Activated CD8-positive, alpha-beta memory T cell treated with anti-CD3 and anti-CD28 coated beads for 1 hour (primary cell): ENCODE data around the gene EPS8L1.
"Not testable (repeated sequence)": the region's sequence is repeated elsewhere in the genome, so short reads cannot be mapped to it uniquely, and the experiment has no call there.

Experiments
- DNase-seq, 2 donors: peaks; one replicate each; pipeline ENCODE4 v3.0.0-alpha.2; 2020; ENCODE audit warnings: low read depth in 1 of 2; ENCODE audit errors: extremely low read depth in 1 of 2

EPS8L1 gene

DNA sequence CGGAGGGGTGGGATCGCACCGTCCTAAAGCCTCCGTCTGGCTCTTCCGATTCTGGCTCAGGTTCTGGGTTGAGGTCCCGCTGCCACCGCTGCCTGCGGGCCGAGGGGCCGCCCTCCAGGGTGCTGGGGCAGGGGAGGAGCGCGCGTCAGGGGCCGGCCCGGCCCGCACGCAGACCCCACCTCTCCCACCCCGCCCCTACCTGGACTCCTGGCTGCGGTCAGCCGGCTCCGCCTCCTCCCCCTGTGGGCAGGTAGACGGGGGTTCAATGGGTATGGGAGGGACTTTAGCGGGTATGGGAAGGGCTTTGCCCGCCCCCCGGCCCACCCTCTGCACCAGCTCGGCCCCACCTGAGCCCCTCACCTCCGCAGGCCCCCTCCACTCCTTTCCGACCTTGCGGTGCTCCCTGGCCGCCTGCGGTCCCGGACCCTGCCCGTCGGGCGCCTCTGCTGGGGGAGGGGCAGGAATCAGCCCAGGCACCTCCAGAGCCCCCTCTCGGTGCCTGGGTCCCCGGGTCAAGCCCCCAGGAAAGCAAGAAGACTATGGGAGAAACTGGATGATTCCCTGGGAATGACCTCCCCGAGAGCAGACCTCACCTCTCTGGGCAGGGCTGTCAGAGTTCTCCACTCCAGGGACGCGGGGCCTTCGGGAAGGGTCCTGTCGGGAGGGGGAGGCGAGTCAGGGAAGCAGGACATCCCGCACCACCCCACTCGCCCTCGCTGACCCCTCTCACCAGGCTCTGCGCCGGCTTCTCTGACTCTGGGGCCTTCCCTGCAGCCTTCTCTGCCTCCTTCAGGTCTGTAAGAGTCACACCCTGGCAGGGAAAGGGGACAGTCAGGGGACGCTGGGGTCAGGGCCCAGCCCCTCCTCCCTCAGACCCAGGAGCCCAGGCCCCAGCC is 17.0 kb downstream of the EPS8L1 start:
- DNase-seq: no peak

DNA sequence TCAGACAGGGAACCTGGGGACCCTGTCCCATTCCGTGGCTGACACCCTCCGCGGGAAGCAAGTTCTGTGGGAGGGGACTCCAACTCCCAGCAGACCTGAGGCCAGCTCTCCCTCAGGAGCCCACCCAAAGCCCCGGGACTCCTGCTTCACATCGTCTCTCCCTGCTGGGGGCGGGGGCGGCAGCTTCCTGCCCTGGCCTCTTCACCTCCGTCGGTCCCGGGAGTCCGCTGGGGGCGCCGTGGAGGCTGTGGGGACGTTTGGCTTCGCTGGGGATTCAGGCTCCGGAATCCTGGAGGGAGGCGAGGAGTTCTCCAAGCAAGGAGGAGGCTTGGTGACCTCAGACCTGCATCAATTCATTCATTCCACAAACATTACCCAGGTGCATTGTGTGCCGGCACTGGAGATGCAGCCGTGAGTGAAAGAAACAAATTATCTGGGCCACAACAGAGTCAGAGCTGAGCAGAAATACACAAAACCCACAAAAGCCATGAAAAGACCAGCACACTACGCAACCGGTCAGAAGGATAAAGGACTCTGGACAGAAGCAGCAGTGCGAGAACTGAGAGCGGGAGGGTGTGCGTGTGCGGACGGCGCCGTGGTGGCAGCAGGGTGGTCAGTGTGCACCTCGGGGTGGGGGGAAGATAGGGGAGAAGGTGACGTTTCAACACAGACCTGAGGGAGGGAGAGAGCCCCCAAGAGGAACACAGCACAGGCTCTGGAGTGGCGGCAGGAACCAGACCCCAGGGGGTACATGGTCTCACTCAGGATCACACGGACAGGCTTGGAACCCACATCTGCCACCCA is 19.0 kb downstream of the EPS8L1 start:
- DNase-seq: no peak

DNA sequence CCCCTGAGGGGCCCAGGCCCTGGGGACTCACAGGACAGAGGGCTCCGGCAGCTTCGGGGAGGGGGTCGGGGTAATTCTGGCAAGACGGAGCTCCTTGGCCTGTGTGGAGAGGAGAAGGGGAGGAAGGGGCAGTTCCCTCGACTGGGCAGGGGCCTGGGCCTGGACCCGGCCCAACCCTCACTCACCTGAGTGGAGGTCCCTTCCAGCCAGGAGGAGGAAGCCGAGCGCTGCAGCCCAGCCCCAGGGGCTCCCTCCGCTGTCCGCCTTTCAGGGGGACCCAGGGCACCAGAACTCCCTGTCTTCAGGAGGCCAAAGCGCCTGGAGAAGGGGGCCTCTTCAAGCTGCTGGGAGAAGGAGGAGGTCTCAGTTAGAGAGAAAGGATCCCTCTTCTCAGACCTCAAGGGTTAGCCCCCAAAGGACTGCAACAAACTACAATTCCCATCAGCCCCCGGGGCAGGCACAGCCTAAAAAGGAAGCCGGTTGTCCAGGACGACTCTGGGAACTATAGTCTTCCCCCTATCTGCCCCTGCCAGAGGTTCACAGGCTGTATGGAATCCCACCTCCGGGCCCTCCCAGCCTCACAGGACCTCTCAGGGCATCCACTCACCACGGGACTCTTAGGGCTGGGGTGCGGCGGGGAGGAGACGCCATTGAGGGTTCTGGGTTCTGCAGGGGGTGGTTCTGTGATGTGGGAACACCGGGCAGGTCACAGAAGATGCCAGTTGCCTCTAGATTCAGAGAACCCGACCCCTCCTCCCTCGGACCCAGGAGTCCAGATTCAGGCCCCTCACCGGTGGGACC is 19.8 kb downstream of the EPS8L1 start:
- DNase-seq: no peak

DNA sequence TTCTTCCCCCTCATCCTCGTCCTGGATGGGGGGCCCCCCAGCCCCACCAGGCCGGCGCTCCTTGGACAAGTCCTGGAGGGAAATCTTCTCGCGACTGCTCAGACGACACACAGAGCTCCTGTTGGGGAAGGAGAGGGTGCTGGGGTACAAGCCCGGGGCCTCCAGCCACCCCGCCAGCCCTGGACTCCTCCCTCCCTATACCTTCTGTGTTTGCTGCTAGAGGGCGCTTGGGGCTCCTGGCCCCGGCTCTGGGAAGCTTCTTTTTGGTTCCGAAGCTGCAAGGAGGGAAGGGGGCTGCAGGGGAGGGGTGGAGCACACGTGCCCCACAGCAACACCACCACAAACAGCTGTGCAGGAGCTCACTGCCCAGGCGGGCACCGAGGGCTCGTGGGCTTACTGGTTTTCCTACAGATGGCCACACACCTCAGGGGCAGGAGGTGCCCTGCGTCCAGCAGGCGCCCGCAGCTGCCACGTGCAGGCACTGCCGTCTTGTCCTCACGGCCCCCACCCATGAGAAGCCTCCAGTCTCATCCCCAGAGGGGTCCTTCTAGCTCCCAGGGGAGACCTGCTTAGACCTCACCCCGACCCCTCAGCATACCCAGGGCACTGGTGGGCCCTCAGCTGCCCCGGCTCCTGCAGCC is 20.5 kb downstream of the EPS8L1 start:
- no peak for DNase-seq

DNA sequence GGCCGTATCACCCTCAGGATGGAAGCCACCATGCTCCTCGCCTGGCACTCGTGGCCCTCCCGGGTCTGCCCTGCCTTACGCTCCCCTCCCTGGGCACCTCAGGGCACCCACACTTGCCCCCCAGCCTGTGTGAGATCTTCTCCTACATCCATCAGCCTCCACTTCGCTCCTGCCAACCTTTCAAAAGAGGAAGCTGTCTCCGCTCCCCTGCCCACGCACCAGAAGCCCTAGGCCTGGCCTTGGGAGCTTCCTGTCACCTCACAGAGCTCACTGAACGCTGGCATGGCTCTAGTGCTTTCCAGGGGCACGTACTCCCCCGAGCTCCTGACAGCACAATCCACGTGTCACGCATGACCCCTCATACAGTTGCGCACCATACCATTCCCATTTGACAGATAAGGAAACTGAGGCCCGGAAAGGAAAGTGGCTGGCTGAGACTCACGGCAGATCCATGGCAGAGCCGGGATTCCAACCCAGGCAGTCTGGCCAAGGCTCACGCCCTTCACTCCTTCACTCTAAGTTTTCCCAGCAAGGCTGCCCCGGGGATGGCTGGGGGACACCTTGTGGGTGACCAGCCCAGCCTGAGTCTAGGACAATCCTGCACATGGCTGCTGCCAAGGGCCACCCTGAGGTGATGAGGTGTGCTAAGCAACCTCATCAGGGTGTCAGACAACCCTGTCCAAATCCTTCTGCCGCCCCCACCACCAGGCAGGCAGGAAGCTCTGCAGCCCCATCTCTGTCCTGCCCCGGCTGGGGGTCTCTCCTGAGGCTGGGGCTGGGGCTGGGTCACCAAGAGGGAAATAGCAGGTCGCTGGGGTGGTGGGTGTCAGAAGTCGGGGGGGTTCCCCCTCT is 22.4 kb downstream of the EPS8L1 start:
- DNase-seq: no peak

DNA sequence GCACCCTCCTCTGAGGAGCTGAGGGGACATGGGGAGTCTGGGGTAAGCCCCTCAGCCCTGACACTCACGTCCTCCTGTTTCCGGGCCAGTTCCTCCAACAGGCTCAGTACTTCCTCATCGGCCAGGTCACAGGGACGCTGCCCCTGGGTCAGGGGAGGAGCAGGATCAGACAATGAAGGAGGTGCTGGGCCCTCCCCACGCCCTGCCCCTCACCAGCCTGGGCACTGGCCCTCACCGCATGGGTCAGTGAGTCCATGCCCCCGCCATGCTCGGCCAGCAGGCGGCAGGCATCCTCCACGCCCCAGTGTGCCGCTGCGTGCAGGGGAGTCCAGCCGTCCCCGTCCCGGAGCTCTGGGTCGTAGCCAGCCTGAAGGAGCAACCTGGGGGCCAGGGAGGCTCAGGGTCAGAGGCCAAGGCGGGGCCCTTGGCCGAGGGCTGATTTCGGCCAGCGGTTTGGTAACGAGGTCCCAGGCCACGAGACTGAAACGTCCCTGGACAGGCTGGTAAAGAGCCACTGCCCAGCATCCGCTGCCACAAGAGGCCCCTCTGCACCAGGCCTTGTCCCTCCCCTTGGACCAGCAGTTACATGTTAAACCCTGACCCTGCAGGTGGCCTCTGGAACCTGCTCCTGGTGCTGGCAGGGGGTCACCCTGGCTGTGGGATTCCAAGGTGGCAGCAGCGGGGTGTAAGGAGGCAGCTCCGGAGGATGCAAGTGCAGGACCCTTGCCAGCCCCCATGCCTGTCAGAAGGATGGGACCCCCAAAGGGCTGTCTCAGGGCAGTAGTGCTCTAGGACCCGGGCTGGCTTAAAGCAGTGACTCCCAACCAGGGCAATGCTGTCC is 23.3 kb downstream of the EPS8L1 start:
- DNase-seq: no peak

DNA sequence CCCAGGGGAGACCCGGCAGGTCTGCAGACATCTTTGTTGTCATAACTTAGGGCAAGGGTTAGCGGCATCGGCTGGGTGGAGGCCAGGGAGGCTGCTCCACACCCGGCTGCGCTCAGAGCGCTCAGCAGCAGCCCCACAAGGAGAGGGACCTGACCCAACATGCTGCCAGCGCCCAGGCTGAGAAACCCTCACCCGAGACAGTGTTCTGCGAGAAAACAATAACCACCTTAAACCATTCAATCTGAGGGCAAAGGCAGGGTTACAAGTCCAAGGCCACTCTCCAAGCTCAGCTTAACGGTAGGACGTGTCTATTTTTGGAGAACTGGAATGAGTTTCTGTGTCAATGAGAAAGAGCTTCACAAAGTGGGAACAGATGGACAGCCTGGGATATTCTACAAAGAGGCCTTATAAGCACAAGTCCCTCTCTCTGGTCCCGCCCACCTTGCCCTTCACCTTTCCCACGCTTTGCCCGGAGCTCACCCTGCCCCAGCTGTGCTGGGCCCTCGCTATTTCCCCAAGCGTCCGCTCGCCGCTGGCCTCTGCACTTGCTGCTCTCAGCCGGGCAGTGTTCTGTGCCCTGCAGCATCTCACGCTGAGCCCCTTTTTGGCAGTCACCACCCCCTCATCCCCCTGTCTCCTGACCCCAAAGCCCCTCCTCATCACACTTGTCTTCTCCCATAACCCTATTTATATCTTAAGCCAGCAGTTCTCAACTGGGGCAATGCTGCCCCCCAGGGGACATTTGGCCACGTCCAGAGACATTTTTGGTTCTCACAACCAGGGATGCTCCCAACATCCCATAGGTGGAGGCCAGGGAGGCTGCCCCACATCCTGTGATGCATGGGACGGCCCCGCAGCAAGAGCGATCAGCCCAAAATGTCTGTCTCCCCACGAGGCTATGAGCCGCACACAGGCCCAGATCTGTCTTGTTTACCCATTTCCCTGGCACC is 24.2 kb downstream of the EPS8L1 start:
- DNase-seq: no peak

DNA sequence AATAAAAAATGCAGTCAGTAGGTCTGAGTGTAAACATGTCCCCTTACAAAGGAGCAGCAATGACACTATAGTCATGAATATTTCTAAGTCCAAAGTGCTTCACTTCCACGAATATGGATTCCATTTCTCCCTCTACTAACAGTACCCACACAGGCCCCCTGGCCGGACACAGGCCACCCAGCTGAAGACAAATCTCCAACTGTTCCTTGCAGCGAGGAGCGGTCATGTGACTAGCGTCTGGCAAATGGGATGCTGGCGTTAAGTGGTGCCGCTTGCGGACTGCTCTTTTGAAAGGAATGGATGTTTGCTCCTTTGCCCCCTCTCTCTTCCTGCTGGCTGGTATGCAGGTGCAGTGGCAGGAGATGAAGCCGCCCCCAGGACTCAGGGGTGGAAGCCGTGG is 25.6 kb downstream of the EPS8L1 start:
- no peak for DNase-seq

DNA sequence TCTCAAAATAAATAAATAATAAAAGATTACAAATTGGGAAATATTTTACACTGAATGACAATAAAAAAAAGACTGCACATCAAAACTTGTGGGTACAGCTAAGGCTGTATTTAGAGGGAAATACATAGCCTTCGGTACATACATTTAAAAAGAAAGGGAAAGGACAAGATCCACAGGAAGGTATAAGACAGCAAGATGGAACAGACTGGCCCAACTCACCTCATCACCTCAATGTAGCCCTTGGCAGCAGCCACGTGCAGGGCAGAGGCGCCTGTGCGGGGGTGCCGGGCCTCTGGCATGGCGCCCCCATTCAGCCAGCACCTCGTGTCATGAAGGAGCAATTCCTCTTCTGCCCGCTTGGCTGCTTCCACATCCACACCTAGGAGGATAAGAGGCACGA is 27.5 kb downstream of the EPS8L1 start:
- no peak for DNase-seq

DNA sequence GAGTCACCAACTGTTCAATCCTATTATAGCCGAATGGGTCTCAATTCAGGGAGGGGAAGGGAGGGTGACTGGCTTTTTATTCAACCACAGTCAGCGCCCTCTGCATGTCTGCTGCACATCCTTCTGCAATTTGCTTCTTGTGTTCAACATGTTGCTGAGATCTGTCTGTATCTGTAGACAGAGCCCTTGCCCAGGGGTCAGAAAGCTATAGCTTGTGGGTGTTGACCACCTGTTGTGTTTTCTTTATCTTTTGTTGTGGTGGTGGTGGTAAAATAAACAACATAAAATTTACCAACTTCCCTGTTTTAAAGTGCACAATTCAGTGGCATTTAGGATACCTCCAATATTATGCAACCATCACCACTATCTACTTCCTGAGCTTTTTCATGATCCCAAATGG is 29.6 kb downstream of the EPS8L1 start:
- DNase-seq: no peak

DNA sequence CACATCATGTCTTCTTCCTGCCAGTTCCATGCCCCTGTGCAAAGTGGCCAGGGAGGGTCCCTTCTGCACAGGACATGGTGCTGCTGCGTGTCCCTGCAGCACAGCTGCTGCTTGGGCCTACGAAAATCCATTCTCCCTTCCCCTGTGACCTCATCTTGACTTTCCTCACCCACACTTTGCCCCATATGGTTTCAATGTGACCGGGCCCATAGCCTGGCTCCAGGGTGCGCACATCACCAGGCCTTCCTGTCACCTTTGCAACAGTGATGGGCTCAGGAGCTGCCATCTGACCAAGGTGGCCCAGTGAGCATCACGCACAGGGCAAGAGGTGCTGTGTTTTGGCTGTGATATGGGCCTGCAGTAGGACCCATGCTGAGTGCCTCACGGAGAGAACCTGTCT is 30.9 kb downstream of the EPS8L1 start:
- no peak for DNase-seq

DNA sequence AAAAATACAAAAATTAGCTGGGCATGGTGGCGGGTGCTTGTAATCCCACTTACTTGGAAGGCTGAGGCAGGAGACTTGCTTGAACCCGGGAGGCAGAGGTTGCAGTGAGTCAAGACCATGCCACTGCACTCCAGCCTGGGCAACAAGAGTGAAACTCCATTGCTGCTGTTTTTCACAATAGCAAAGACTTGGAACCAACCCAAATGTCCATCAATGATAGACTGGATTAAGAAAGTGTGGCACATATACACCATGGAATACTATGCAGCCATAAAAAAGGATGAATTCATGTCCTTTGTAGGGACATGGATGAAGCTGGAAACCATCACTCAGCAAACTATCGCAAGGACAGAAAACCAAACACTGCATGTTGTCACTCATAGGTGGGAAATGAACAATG is 31.6 kb downstream of the EPS8L1 start:
- not testable (repeated sequence) for DNase-seq

DNA sequence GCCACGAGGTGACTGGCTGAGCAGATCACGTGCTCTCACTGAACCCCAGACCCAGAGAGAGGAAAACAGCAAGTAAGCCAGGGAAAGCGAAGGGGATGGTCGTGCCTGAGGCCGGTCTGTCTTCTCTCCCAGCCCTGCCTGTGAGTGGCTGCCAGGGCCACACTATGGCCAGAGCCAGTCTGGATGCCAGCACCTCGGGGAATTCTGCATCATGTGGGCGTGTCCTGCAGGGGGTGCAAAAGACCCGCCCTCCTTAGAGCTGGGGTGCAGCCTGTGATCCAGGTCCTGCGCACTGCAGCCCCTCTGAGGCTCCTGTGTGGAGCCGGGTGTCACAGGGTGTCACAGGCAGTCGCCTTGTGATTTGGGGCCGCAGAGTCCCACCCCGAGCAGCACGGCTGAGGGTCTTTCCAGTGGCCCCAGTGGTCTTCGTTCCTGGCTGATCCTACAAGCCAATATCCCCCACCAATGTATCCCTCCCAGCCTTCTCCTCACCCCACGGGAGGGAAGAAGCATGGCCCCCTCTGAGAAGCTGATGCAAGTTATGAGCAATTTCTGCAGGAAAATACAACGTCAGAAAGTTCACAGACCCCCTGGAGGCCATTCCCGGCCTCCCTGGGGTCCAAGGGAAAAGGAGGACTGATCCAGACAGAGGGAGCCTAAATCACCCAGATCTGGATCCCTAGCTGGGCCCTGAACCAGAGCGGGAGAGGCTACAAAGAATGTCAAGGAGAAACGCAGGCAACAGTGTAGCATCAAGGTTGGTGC is 34.0 kb downstream of the EPS8L1 start:
- no peak for DNase-seq

DNA sequence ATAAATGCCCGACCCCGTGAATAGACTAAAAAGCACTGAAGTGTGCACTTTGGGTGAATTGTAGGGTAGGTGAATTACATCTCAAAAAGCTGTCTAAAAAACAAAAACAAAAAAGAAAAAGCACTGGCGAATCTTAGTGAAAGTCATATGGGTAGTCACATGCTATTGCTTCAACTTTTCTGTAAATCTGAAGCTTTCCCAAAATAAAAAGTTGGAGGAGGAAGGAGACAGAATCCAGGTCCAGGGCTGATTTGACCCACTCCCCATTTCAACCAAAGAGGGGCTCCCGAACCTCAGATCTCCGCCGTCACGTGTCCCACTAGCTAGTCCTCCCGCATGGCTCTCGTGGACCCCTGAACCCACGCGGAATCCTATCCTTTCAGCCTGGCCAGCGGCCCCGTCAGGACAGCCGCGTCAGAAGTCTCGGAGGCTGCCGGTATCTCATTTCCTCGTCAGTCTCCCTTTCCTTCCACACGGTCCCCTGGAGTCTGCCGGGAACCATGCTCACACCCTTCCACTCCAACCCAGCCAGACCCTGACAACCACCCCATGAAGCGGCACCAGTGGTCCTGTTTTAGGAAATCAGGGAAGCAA is 35.7 kb downstream of the EPS8L1 start:
- DNase-seq: no peak

DNA sequence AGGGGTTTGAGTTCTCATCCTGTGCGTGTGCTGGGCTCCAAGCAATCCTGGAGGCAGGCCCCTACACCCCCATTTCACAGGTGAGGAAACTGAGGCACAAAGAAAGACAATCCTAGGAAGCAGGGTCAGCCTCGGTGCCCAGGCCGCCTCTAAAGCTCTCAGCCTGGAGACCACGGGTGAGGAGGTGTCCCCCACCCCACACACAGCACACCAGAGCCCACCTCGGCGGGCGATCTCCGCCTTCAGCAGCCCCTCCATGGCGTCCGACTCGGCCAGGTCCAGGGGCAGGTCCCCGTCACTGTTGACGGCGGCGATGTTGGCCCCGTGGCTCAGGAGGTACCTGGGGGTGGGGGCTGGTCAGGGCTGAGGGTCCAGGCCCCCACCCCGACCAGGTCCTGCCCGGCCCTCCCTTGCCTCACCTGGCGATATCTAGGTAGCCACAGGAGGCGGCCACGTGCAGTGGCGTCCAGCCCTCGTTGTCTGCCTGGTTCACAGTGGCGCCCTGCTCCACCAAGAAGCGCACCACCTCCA is 36.6 kb downstream of the EPS8L1 start:
- no peak for DNase-seq

DNA sequence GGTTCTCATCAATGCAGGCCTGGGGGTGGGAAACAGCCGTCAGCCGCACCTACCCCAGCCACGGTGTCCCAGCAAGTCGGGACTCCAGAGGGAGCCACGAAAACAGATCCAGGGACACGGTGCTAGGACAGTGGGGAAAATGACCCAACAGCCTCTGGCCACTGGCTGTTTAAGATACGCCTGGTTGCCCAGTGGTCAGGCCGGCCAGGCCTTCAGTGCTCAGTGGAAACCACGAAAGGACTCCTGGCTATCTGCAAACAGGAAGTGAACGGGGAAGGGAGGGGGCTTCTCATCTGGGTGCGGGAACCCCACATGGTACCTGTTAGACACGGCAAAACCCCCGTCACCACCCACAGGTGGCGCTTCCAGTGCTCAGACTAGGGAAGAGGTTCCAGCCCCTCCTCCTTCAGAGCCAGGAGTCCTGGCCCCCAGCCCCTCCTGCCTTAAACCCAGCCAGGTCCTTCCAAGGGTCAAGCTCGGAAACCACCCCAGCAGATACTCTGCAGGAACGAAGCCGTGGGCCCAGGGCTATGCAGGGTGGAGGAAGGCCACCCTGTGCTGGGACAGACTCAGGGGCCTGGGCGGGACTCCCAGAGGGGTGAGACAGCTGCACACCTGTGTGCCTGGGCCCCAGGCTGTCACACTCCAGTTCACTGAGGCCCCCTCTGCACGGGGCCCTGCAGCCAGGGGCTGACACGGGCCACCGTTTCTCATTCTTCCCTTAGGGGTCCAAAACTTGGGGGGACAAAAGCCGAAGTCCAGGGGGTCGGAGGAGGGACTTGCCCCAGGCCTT is 37.3 kb downstream of the EPS8L1 start:
- DNase-seq: no peak
